DMS 273 (cell line): Measurements from ENCODE around the gene PLEKHH2.
"Not testable (repeated sequence)": the region's sequence is repeated elsewhere in the genome, so short reads cannot be mapped to it uniquely, and the experiment has no call there.

Source experiments
- DNase-seq: peaks from one replicate; lab custom pipeline; 2025; ENCODE audit not compliant: unreplicated experiment; lab: John Stamatoyannopoulos, UW

The PLEKHH2 gene

GRCh38 chr2:43636153-43636552 is 907 bp upstream of the PLEKHH2 start:
- DNase-seq: not testable (repeated sequence)

- no peak for DNase-seq
These were observed 439 bp upstream of the PLEKHH2 start for GRCh38 chr2:43636621-43637020.

GRCh38 chr2:43642363-43642762 is 5.3 kb downstream of the PLEKHH2 start:
- no peak for DNase-seq

- DNase-seq: no peak
These were observed 6.6 kb downstream of the PLEKHH2 start for GRCh38 chr2:43643680-43644079.

GRCh38 chr2:43648994-43649701 is 12.1 kb downstream of the PLEKHH2 start:
- DNase-seq: no peak

GRCh38 chr2:43653506-43653905 is 16.4 kb downstream of the PLEKHH2 start:
- DNase-seq: no peak

- DNase-seq: no peak
These were observed 20.2 kb downstream of the PLEKHH2 start for GRCh38 chr2:43657241-43657640.

GRCh38 chr2:43675646-43676321 is 38.7 kb downstream of the PLEKHH2 start:
- no peak for DNase-seq

- DNase-seq: peak; percentile 71
These were observed 39.4 kb downstream of the PLEKHH2 start, which contains the start of gene C1GALT1C1L for GRCh38 chr2:43676322-43677050. Gene C1GALT1C1L, minus strand, starts transcription at chr2:43676429. Its CDS starts 107 bp downstream, at chr2:43676322.

- not testable (repeated sequence) for DNase-seq
These were observed 40.7 kb downstream of the PLEKHH2 start for GRCh38 chr2:43677783-43678182.

- no peak for DNase-seq
These were observed 48.3 kb downstream of the PLEKHH2 start for GRCh38 chr2:43685357-43685756.

GRCh38 chr2:43689999-43690398 is 52.9 kb downstream of the PLEKHH2 start:
- no peak for DNase-seq

GRCh38 chr2:43692428-43692994 is 55.5 kb downstream of the PLEKHH2 start:
- DNase-seq: no peak

- not testable (repeated sequence) for DNase-seq
These were observed 61.1 kb downstream of the PLEKHH2 start for GRCh38 chr2:43698140-43698539.

- no peak for DNase-seq
These were observed 62.7 kb downstream of the PLEKHH2 start for GRCh38 chr2:43699761-43700160.

GRCh38 chr2:43701111-43701510 is 64.1 kb downstream of the PLEKHH2 start:
- DNase-seq: peak; percentile 76

- DNase-seq: no peak
These were observed 70.4 kb downstream of the PLEKHH2 start for GRCh38 chr2:43707255-43708015.

- no peak for DNase-seq
These were observed 71.1 kb downstream of the PLEKHH2 start for GRCh38 chr2:43708178-43708577.

GRCh38 chr2:43708891-43709290 is 71.8 kb downstream of the PLEKHH2 start:
- no peak for DNase-seq

GRCh38 chr2:43710866-43711265 is 73.8 kb downstream of the PLEKHH2 start:
- no peak for DNase-seq

GRCh38 chr2:43714164-43714563 is 77.1 kb downstream of the PLEKHH2 start:
- no peak for DNase-seq
